ENCODE results near the gene EXD2.
"Not testable (repeated sequence)": the region's sequence is repeated elsewhere in the genome, so short reads cannot be mapped to it uniquely, and the experiment has no call there.

Gene EXD2

GRCh38 chr14:69284170-69284569, 92.9 kb downstream of the EXD2 start:
- no peak for DNase-seq

- no peak for DNase-seq
Measured at GRCh38 chr14:69285661-69286255, 94.5 kb downstream of the EXD2 start.

- DNase-seq: peak; percentile 35
Measured at GRCh38 chr14:69287098-69288010, 96.1 kb downstream of the EXD2 start.

GRCh38 chr14:69288011-69288771, 96.9 kb downstream of the EXD2 start:
- DNase-seq: peak; percentile 82

DNA sequence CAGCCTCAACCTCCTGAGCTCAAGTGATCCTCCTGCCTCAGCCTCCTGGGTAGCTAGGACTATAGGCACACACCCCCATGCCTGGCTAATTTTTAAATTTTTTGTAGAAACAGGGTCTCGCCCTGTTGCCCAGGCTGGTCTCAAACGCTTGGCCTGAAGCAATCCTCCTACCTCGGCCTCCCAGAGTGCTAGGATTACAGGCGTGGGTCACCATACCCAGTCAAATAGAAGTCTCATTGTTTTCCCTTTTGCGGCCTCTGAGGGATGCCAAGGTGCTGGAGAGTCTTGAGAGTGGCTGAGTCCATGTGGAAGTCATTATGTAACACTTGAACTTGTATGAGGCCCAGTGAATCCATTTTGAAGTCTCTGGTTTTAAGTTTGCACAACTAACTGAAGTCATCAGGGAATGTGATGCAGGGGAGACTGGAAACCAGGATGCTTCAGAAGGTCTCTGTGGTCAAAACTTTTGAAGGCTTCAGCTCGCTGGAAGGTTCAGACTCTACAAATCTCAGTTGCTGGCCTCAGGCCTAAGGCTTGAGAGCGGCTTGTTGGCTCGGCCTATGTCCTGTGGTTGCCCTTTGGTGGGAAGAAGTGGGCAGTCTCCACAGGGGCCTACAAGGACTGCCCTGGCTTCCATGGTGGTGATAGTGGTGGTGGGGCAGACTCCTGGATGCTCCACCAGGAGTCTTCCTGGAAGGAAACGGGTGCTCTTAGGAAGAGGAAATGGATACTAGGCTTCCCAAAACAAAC, 97.8 kb downstream of the EXD2 start:
- DNase-seq: peak; percentile 38

DNA sequence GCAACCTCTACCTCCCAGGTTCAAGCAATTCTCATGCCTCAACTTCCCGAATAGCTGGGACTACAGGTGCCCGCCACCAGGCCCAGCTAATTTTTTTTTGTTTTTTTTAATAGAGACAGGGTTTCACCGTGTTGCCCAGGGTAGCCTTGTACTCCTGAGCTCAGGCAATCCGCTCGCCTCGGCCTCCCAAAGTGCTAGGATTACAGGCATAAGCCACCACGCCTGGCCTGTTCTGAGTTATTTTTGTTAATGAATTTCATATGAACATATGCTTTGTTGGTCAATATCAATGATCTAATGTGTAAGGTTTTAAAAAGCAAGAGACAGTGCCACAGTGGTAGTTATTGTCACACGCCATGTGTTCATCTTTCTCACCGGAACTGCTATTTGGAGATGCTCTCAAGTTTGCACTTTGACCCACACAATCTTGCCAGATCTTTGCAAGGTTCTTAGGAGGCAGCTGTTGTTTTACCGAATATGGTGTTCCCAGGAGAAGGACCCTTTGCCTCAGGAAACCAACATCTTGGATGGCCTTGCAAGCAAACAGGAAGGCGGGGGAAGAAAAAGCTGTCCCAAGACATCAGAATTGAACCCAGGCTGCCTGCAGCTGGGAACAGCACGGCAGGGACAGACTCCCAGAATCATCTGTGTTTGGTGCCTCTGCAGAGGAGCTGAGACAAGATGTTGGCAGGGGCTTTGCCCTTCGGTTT, 98.7 kb downstream of the EXD2 start:
- no peak for DNase-seq

- DNase-seq: not testable (repeated sequence)
Measured at GRCh38 chr14:69290881-69291280, 99.6 kb downstream of the EXD2 start.

DNA sequence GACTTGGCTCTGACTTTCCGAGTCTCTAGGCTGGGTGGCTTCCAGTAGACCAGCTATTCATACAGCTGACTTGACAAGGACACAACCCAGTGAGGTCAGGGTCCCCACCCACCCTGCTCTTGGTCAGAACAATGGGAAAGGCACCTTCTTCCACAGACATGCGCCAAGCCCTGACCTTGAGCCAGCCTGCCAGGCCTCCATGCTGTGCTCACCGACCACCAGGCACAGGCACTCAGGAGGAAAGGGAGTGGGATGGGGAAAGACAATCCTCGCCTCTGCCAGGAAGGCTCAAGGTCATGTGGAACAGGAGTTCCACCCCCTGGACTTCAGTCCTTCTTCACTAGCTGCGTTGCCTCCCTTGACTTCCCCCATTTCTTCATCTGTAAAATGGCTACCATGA, 100.1 kb downstream of the EXD2 start:
- no peak for DNase-seq

GRCh38 chr14:69291891-69292561, 100.7 kb downstream of the EXD2 start:
- DNase-seq: no peak

Measured in fibroblast of upper back skin (primary cell).